NB4 (cell line): ENCODE measurements around the gene PCP4L1.
"Not testable (repeated sequence)": the region's sequence is repeated elsewhere in the genome, so short reads cannot be mapped to it uniquely, and the experiment has no call there.

Experiments
- DNase-seq: peaks from one replicate; pipeline ENCODE4 v3.0.0; 2010; ENCODE audit warnings: low read depth
- H3K4me3 ChIP-seq: one replicate; pipeline ENCODE4 v1.5.1; 2011; ENCODE audit warnings: mild to moderate bottlenecking, low read depth, low read length, moderate library complexity
- CTCF ChIP-seq: IDR thresholded peaks from one replicate; pipeline ENCODE4 v1.5.1; 2012; ENCODE audit warnings: low read depth, low read length
- MAX ChIP-seq: IDR thresholded peaks from 2 replicates; pipeline ENCODE4 v1.6.1; 2011; ENCODE audit warnings: low read depth, low read length
- MYC ChIP-seq: IDR thresholded peaks from 2 replicates; pipeline ENCODE4 v1.6.1; 2011; ENCODE audit warnings: low read depth, low read length
- POLR2A ChIP-seq: IDR thresholded peaks from 2 replicates; pipeline ENCODE4 v1.6.1; 2011; ENCODE audit warnings: mild to moderate bottlenecking; ENCODE audit not compliant: insufficient read length; ENCODE audit errors: extremely low read depth

PCP4L1 gene

GRCh38 chr1:161218301-161219077 lies 40.1 kb upstream of the PCP4L1 start:
- no peak for DNase-seq
- no peak for TF ChIP-seq CTCF
- no peak for TF ChIP-seq POLR2A
- TF ChIP-seq MAX, result no peak
- TF ChIP-seq MYC, result no peak
- no peak overlapping the region for H3K4me3 ChIP-seq

GRCh38 chr1:161219078-161219892 lies 39.3 kb upstream of the PCP4L1 start:
- TF ChIP-seq MAX, result no peak
- no peak for DNase-seq
- H3K4me3 ChIP-seq, result no peak overlapping the region

- DNase-seq, result no peak
- TF ChIP-seq CTCF (no peak), POLR2A (no peak), MAX (no peak), MYC (no peak)
- H3K4me3 ChIP-seq, result no peak overlapping the region
These were observed 38.5 kb upstream of the PCP4L1 start for GRCh38 chr1:161220002-161220401.

- no peak for DNase-seq
- H3K4me3 ChIP-seq, result no peak overlapping the region
- TF ChIP-seq CTCF, result no peak
- TF ChIP-seq MAX, result no peak
These were observed 36.1 kb upstream of the PCP4L1 start for GRCh38 chr1:161222175-161223019.

- TF ChIP-seq MAX (no peak), MYC (no peak), POLR2A (no peak), CTCF (no peak)
- H3K4me3 ChIP-seq, result no peak overlapping the region
- no peak for DNase-seq
These were observed 34.5 kb upstream of the PCP4L1 start for GRCh38 chr1:161223805-161224694.

GRCh38 chr1:161224695-161225087 lies 33.9 kb upstream of the PCP4L1 start:
- not testable (repeated sequence) for DNase-seq, H3K4me3 ChIP-seq
